Measurements from ENCODE around the gene ZNF212. TPM values are rescaled to one million over a fixed set of nuclear protein-coding genes. Genes with fewer than 3 reads are reported as not detected.
A peak's percentile ranks its signal among the peaks of the same experiment; 100 is the strongest.

Gene ZNF212
- total RNA-seq, 2 experiments from 2014 or later: 11.1 to 15.9 TPM

- Mint-ChIP-seq H3K4me1 (peaks cover 44% of the 10 kb centered on the region), H3K27me3 (no peaks in the 10 kb centered on the region), H3K27ac (no peak overlapping the region), H3K9me3 (no peaks in the 10 kb centered on the region), H3K4me3 (no peak overlapping the region), H3K36me3 (ENCODE audit: low read depth) (peaks cover 72% of the 10 kb centered on the region)
- POLR2A ChIA-PET: no interaction called here
- no peak for DNase-seq
- CTCF ChIA-PET: interaction anchor here (0.6 kb wide), 1 partner anchor 219 kb away, joined by 3 read pairs; no protein-coding TSS in a partner anchor
Observed at GRCh38 chr7:149205690-149206381, 33.6 kb upstream of the ZNF212 start.

- ChIA-PET POLR2A (no interaction called here), CTCF (interaction anchor here (1.2 to 2.2 kb wide), 2 partner anchors 12 to 78 kb away, joined by 3 to 12 read pairs; partner anchors contain the start of gene ZNF282)
- DNase-seq: no peak
- Mint-ChIP-seq H3K36me3 (ENCODE audit: low read depth) (peaks cover 75% of the 10 kb centered on the region), H3K27ac (no peak overlapping the region), H3K4me3 (no peak overlapping the region), H3K9me3 (no peaks in the 10 kb centered on the region), H3K27me3 (no peaks in the 10 kb centered on the region), H3K4me1 (peaks cover 36% of the 10 kb centered on the region)
Observed at GRCh38 chr7:149207324-149208035, 32.0 kb upstream of the ZNF212 start.

DNA sequence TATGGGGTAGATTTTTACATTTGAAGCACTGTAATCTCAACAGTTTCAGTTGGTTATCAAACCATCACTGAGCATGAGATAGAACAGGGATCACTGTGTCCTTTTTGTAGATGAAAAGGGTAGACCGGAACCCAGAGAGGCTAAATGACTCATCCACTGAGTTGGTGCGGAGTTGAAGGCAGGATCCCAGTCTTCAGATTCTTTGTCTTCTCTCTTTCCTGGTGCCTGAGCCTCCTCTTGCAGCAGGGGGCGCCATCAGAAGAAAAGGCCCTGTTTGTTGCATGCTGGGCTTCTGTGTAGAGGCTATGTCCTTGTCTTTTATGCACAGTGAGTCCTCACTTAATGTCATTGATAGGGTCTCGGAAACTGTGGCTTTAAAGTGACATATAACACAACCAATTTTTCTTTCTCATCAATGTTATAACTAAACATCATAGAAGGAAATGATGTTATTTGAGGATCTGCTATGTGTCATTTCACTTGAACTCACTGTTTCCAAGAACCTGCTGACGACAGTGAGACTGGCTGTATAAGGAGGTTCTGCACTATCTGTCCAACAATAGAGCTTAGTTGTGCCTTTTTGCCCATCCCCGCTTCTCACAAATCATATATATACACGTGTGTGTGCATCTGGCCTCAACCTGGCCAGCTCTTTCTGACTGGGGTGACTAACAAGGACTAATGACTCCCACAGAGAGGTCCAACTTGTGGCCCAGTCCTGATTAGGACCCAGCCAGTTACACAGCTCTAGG lies 29.8 kb upstream of the ZNF212 start:
- H3K4me3 Mint-ChIP-seq: no peak overlapping the region
- peak; percentile 78 for DNase-seq
- no peaks in the 10 kb centered on the region for H3K27me3 Mint-ChIP-seq
- no peaks in the 10 kb centered on the region for H3K9me3 Mint-ChIP-seq
- H3K27ac Mint-ChIP-seq: peak overlapping the region; percentile 61
- CTCF ChIA-PET: interaction anchor here (0.7 to 2.6 kb wide), 3 partner anchors 10 to 20 kb away, joined by 3 to 9 read pairs (median 5); partner anchors contain the start of gene ZNF282
- H3K36me3 Mint-ChIP-seq (ENCODE audit: low read depth): peaks cover 62% of the 10 kb centered on the region
- POLR2A ChIA-PET: no interaction called here
- H3K4me1 Mint-ChIP-seq: peaks cover 18% of the 10 kb centered on the region

GRCh38 chr7:149210551-149210950 lies 28.9 kb upstream of the ZNF212 start:
- CTCF ChIA-PET: interaction anchor here (1.0 to 2.6 kb wide), 2 partner anchors 11 to 15 kb away, joined by 5 to 9 read pairs; partner anchors contain the start of gene ZNF282
- no peak overlapping the region for H3K4me3 Mint-ChIP-seq
- DNase-seq: no peak
- no peaks in the 10 kb centered on the region for H3K27me3 Mint-ChIP-seq
- peaks cover 62% of the 10 kb centered on the region for H3K36me3 Mint-ChIP-seq (ENCODE audit: low read depth)
- POLR2A ChIA-PET: no interaction called here
- H3K4me1 Mint-ChIP-seq: peaks cover 16% of the 10 kb centered on the region
- no peaks in the 10 kb centered on the region for H3K9me3 Mint-ChIP-seq
- H3K27ac Mint-ChIP-seq: no peak overlapping the region

DNA sequence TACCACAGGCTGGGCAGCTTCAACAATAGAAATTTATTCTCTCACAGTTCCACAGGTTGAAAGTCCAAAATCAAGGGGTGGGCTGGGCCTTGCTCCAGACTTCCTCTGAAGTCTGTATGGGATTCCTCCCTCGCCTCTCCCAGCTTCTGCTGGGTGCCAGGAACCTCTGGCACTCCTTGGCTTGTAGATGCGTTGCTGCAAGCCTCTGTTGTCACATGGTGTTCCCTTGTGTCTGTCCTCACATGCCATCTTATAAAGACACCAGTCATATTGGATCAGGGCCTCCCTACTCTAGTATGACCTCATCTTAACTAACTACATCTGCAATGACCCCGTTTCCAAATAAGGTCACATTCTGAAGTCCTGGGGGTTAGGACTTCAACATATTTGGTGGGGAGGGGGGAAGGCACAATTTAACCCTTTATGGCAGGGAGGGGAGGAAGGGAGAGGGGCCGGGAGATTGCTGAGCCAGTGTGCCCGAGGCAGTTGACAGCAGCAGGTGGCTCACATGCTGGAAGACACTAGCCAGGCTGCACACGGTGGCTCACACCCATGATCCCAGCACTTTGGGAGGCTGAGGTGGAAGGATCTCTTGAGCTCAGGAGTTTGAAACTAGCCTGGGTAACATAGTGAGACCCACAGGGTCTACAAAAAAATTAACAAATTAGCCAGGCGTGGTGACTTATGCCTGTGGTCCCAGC lies 25.3 kb upstream of the ZNF212 start:
- Mint-ChIP-seq H3K4me1 (peaks cover 9% of the 10 kb centered on the region), H3K36me3 (ENCODE audit: low read depth) (peaks cover 63% of the 10 kb centered on the region), H3K27me3 (no peaks in the 10 kb centered on the region), H3K4me3 (no peak overlapping the region), H3K9me3 (no peaks in the 10 kb centered on the region), H3K27ac (no peak overlapping the region)
- DNase-seq: no peak
- CTCF ChIA-PET: interaction anchor here (0.6 to 2.2 kb wide), 6 partner anchors 19 to 155 kb away, joined by 3 to 9 read pairs (median 4); partner anchors contain the start of genes ZNF282, ZNF398 and ZNF783
- POLR2A ChIA-PET: no interaction called here

- no peak overlapping the region for H3K4me3 Mint-ChIP-seq
- no peaks in the 10 kb centered on the region for H3K9me3 Mint-ChIP-seq
- CTCF ChIA-PET: interaction anchor here (1.4 kb wide), 2 partner anchors 13 to 21 kb away, joined by 3 to 4 read pairs; partner anchors contain the start of gene ZNF282
- DNase-seq: no peak
- H3K27ac Mint-ChIP-seq: no peak overlapping the region
- H3K27me3 Mint-ChIP-seq: no peaks in the 10 kb centered on the region
- H3K4me1 Mint-ChIP-seq: no peaks in the 10 kb centered on the region
- POLR2A ChIA-PET: no interaction called here
- H3K36me3 Mint-ChIP-seq (ENCODE audit: low read depth): peaks cover 57% of the 10 kb centered on the region
Observed at GRCh38 chr7:149216402-149216801, 23.0 kb upstream of the ZNF212 start.

DNA sequence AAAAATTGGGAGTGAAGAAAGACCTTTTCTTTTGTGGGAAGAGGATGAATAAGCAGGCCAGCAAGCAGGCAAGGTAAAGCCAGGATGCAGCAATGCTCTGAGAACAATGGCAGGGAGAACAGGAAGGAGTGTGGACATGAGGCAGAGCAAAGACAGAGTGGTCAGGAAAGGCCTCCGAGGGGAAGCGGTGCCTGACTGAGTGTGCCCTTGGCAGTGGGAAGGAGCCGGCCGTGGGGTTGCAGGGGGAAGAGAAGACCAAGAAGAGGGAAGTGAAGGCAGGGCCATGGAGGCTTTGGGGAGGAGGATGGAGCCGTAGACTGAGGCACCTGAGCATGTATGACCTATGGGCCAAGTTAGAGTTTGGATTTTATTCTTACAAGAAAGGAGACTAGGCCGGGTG lies 21.9 kb upstream of the ZNF212 start:
- Mint-ChIP-seq H3K27ac (no peak overlapping the region), H3K9me3 (no peaks in the 10 kb centered on the region), H3K4me1 (no peaks in the 10 kb centered on the region), H3K4me3 (no peak overlapping the region), H3K36me3 (ENCODE audit: low read depth) (peaks cover 56% of the 10 kb centered on the region), H3K27me3 (no peaks in the 10 kb centered on the region)
- ChIA-PET CTCF (interaction anchor here (1.4 kb wide), 2 partner anchors 11 to 22 kb away, joined by 3 to 4 read pairs; partner anchors contain the start of gene ZNF282), POLR2A (no interaction called here)
- no peak for DNase-seq

DNA sequence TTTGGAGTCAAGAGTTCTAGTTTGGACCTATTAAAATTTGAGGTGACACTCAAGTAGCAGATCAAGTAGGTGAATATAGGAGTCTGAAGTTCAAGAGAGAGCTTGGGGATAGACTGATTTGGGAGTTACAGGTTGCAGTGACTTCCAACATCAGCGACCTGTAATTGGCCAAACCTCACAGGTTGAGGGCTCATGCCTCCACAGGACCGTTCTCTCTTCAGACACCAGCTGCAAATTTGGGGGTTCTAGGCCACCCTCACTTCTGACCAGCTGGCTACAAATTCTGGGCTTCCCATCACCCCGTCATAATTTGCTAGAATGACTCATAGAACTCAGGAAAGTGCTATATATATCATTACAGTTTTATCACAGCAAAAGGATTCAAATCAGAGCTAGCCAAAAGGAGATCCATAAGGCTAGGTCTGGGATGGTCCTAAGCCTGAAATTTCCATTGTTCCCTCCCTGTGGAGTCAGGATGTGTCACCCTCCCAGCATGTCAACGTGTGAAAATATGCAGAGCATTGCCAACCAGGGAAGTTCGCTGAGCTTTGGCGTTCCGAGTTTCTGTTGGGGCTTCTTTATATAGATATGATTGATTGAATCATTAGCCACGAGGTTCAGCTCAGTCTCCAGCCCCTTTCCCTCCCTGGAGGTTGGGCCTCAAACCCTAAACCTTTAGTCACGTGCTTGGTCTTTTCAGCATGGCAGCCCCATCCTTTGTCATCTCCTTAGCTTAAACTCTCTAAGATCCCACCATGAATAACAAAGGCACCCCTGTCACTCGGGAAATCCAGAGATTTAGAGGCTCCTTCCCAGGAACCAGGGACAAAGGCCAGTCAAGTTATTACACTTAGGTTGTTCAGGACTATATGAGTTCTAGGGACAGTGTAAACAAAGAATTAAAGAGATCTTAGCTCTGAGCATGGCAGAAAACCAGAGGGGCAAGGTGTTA lies 20.7 kb upstream of the ZNF212 start:
- ChIA-PET POLR2A (no interaction called here), CTCF (interaction anchor here (0.6 kb wide), 1 partner anchor 23 kb away, joined by 3 read pairs; no protein-coding TSS in a partner anchor)
- Mint-ChIP-seq H3K4me1 (no peaks in the 10 kb centered on the region), H3K4me3 (no peak overlapping the region), H3K36me3 (ENCODE audit: low read depth) (peaks cover 53% of the 10 kb centered on the region), H3K27ac (no peak overlapping the region), H3K27me3 (no peaks in the 10 kb centered on the region), H3K9me3 (no peaks in the 10 kb centered on the region)
- no peak for DNase-seq

DNA sequence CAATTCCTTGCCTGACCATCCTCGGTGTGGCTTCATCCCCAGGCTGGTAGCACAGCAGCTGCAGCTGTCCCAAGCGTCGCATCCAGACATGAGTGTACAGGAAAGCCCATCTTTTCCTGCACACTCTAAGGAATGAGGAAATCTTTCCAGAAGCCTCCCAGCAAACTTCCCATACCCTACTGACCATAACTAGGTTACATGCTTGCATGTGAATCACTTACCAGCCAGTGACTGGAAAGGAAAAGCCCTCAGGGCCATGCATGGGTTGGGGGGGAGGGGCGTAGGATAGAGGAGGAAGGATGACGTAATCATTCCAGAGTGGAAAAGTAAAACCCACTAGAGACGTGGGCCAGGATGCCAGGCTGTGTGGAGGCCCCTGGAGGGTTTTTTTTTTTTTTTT lies 18.9 kb upstream of the ZNF212 start:
- Mint-ChIP-seq H3K27ac (no peak overlapping the region), H3K4me1 (no peaks in the 10 kb centered on the region), H3K36me3 (ENCODE audit: low read depth) (peaks cover 52% of the 10 kb centered on the region), H3K27me3 (no peaks in the 10 kb centered on the region), H3K4me3 (no peak overlapping the region), H3K9me3 (no peaks in the 10 kb centered on the region)
- POLR2A ChIA-PET: no interaction called here
- CTCF ChIA-PET: no interaction called here
- no peak for DNase-seq

GRCh38 chr7:149223176-149223575 lies 16.3 kb upstream of the ZNF212 start:
- POLR2A ChIA-PET: no interaction called here
- no peak overlapping the region for H3K4me3 Mint-ChIP-seq
- H3K4me1 Mint-ChIP-seq: no peaks in the 10 kb centered on the region
- H3K27me3 Mint-ChIP-seq: no peaks in the 10 kb centered on the region
- H3K27ac Mint-ChIP-seq: no peak overlapping the region
- CTCF ChIA-PET: interaction anchor here (0.6 kb wide), 1 partner anchor 49 kb away, joined by 3 read pairs; no protein-coding TSS in a partner anchor
- no peaks in the 10 kb centered on the region for H3K9me3 Mint-ChIP-seq
- no peak for DNase-seq
- H3K36me3 Mint-ChIP-seq (ENCODE audit: low read depth): peaks cover 39% of the 10 kb centered on the region

- POLR2A ChIA-PET: no interaction called here
- Mint-ChIP-seq H3K9me3 (no peaks in the 10 kb centered on the region), H3K4me1 (no peaks in the 10 kb centered on the region), H3K4me3 (no peak overlapping the region), H3K27me3 (no peaks in the 10 kb centered on the region), H3K36me3 (ENCODE audit: low read depth) (peaks cover 34% of the 10 kb centered on the region), H3K27ac (no peak overlapping the region)
- CTCF ChIA-PET: no interaction called here
- no peak for DNase-seq
Observed at GRCh38 chr7:149223761-149224160, 15.7 kb upstream of the ZNF212 start.
